SK-N-SH (cell line): ENCODE measurements around the gene SMPD3. TPM values are rescaled to one million over a fixed set of nuclear protein-coding genes. Genes with fewer than 3 reads are reported as not detected.

Experiments
- CTCF ChIA-PET: fragments of 300-600, 350-600 bp; formaldehyde crosslinking; extraction: SDS; loops from one replicate; lab custom pipeline; 2021; lab: Yijun Ruan, JAX
- POLR2A ChIA-PET: fragments of 350-600 bp; sonication (Branson Sonifier 250); formaldehyde crosslinking; extraction: SDS; loops from one replicate; lab custom pipeline; 2020; ENCODE audit warnings: antibody characterized with exemption, inconsistent platforms; lab: Yijun Ruan, JAX
- DNase-seq: peaks from one replicate; pipeline ENCODE4 v3.0.0; 2012
- H2AFZ ChIP-seq: fragments of 200-600 bp; sonication (generic); 2 replicates; pipeline ENCODE4 v1.8.1; 2016; ENCODE audit warnings: antibody characterized with exemption, mild to moderate bottlenecking, low read depth
- H3F3A ChIP-seq: fragments of 200-600 bp; sonication (generic); replicated peaks from 2 replicates; pipeline ENCODE3; 2016; ENCODE audit warnings: antibody characterized with exemption, mild to moderate bottlenecking; ENCODE audit not compliant: insufficient read depth
- H3K27ac ChIP-seq, 2 experiments: fragments of 200-500 bp in 1 of 2; fragments of 200-600 bp in 1 of 2; sonication (Bioruptor generic) in 1 of 2; sonication (generic), shearing (Covaris generic) in 1 of 2; 2 replicates each; pipeline versions ENCODE4 v1.5.1 to v1.6.1; 2014 to 2016; ENCODE audit warnings: low read depth in 2 of 2, inconsistent platforms in 1 of 2, low read length in 1 of 2, mild to moderate bottlenecking in 1 of 2, mixed read lengths in 1 of 2
- H3K27me3 ChIP-seq: fragments of 200-600 bp; sonication (generic), shearing (Covaris generic); 2 replicates; pipeline ENCODE4 v1.6.1; 2016; ENCODE audit warnings: mixed run types; ENCODE audit not compliant: insufficient read depth
- H3K36me3 ChIP-seq, 2 experiments: fragments of 200-500 bp in 1 of 2; fragments of 200-600 bp in 1 of 2; sonication (Bioruptor generic) in 1 of 2; sonication (generic) in 1 of 2; replicated peaks in 1 of 2; 2 replicates each; pipeline versions ENCODE3 to v1.5.1; 2014 to 2016; ENCODE audit warnings: low read length in 1 of 2, mild to moderate bottlenecking in 1 of 2; ENCODE audit not compliant: insufficient read depth in 2 of 2, control insufficient read depth in 1 of 2
- H3K4me1 ChIP-seq, 2 experiments: fragments of 200-500 bp in 1 of 2; fragments of 200-600 bp in 1 of 2; sonication (Bioruptor generic) in 1 of 2; sonication (generic), shearing (Covaris generic) in 1 of 2; 2 replicates each; pipeline versions ENCODE4 v1.5.1 to v1.6.1; 2014 to 2016; ENCODE audit warnings: low read depth in 1 of 2, low read length in 1 of 2, mixed run types in 1 of 2; ENCODE audit not compliant: insufficient read depth in 2 of 2, control insufficient read depth in 1 of 2
- H3K4me2 ChIP-seq: fragments of 200-600 bp; sonication (generic), shearing (Covaris generic); 2 replicates; pipeline ENCODE4 v1.6.1; 2017; ENCODE audit warnings: mixed run types
- H3K4me3 ChIP-seq, 2 experiments: fragments of 200-500 bp in 1 of 2; fragments of 200-600 bp in 1 of 2; sonication (Bioruptor generic) in 1 of 2; sonication (generic), shearing (Covaris generic) in 1 of 2; 2 replicates each; pipeline versions ENCODE4 v1.5.1 to v1.8.1; 2014 to 2016; ENCODE audit warnings: low read depth in 2 of 2, inconsistent platforms in 1 of 2, low read length in 1 of 2, mild to moderate bottlenecking in 1 of 2, mixed read lengths in 1 of 2, moderate library complexity in 1 of 2
- H3K79me2 ChIP-seq: fragments of 200-600 bp; sonication (generic); 2 replicates; pipeline ENCODE4 v1.8.1; 2017; ENCODE audit warnings: mild to moderate bottlenecking; ENCODE audit not compliant: insufficient read depth
- H3K9ac ChIP-seq: fragments of 200-600 bp; sonication (generic); 2 replicates; pipeline ENCODE4 v1.6.1; 2017; ENCODE audit warnings: mixed run types
- H3K9me2 ChIP-seq: fragments of 200-600 bp; sonication (generic); 2 replicates; pipeline ENCODE4 v1.6.1; 2017; ENCODE audit warnings: mixed run types
- H3K9me3 ChIP-seq: fragments of 200-600 bp; sonication (generic); 2 replicates; pipeline ENCODE4 v1.6.1; 2017; ENCODE audit warnings: mixed run types, mild to moderate bottlenecking, moderate library complexity
- H4K20me1 ChIP-seq: fragments of 200-600 bp; sonication (generic); 2 replicates; pipeline ENCODE4 v1.6.1; 2017; ENCODE audit warnings: mild to moderate bottlenecking, mixed run types; ENCODE audit not compliant: insufficient read depth
- ELF1 ChIP-seq: IDR thresholded peaks from 2 replicates; pipeline ENCODE4 v1.4.0; 2012
- FOSL2 ChIP-seq: IDR thresholded peaks from 2 replicates; pipeline ENCODE4 v1.4.0; 2012; ENCODE audit warnings: low read depth, mild to moderate bottlenecking, moderate library complexity, borderline replicate concordance
- FOXJ3 ChIP-seq: sonication (generic); formaldehyde crosslinking; IDR thresholded peaks from 2 replicates; pipeline ENCODE4 v1.5.1; 2020; ENCODE audit warnings: mild to moderate bottlenecking, missing genetic modification reagents
- GABPA ChIP-seq: IDR thresholded peaks from 2 replicates; pipeline ENCODE4 v1.4.0; 2012; ENCODE audit warnings: low read depth, mild to moderate bottlenecking
- GATA2 ChIP-seq: sonication (generic); formaldehyde crosslinking; IDR thresholded peaks from 2 replicates; pipeline ENCODE4 v1.5.0; 2020; ENCODE audit warnings: mild to moderate bottlenecking, missing genetic modification reagents
- MEF2A ChIP-seq: IDR thresholded peaks from 2 replicates; pipeline ENCODE4 v1.4.0; 2012; ENCODE audit warnings: low read depth, borderline replicate concordance
- MXI1 ChIP-seq: IDR thresholded peaks from 2 replicates; pipeline ENCODE4 v1.6.1; 2012; ENCODE audit warnings: mild to moderate bottlenecking, low read depth, low read length, improper control_type of control experiment
- NFIC ChIP-seq: IDR thresholded peaks from 2 replicates; pipeline ENCODE4 v1.4.0; 2012; ENCODE audit warnings: borderline replicate concordance
- NRF1 ChIP-seq: IDR thresholded peaks from 2 replicates; pipeline ENCODE4 v1.6.1; 2012; ENCODE audit warnings: low read depth, mild to moderate bottlenecking, low read length
- PBX3 ChIP-seq: IDR thresholded peaks from 2 replicates; pipeline ENCODE4; 2012
- SIN3A ChIP-seq: IDR thresholded peaks from 2 replicates; pipeline ENCODE4 v1.6.1; 2012; ENCODE audit warnings: low read depth, mild to moderate bottlenecking, low read length, moderate library complexity, borderline replicate concordance
- SMC3 ChIP-seq: IDR thresholded peaks from 2 replicates; pipeline ENCODE4 v1.6.1; 2012; ENCODE audit warnings: low read depth, low read length, improper control_type of control experiment
- WGBS: methylation state at CpG from one replicate; pipeline ENCODE4 v1.1.6; 2017; ENCODE audit warnings: low lambda C conversion rate; 5-methylcytosine and 5-hydroxymethylcytosine counted together
- polyA plus RNA-seq, 3 experiments: library from polyadenylated mRNA; depleted of rRNA; stranded (reverse); fragments of >200 nt; gene quantifications; 2 replicates each; pipeline ENCODE4 v1.2.3, GENCODE V29; 2012
- TF ChIP-seq, protein P1 (sequence below): IDR thresholded peaks from 2 replicates; pipeline ENCODE4 v1.4.0; 2012; ENCODE audit warnings: low read depth, borderline replicate concordance
- TF ChIP-seq, protein P2 (sequence below): IDR thresholded peaks from 2 replicates; pipeline ENCODE4 v1.6.1; 2012; ENCODE audit warnings: mild to moderate bottlenecking, low read depth, low read length, moderate library complexity
- TF ChIP-seq, protein P3 (sequence below): fragments of 200-600 bp; sonication (generic); IDR thresholded peaks from 2 replicates; pipeline ENCODE4 v1.6.1; 2017; ENCODE audit warnings: antibody characterized with exemption, mild to moderate bottlenecking, moderate library complexity
- TF ChIP-seq, protein P4 (sequence below): IDR thresholded peaks from 2 replicates; pipeline ENCODE4 v1.4.0; 2012; ENCODE audit warnings: low read depth
- TF ChIP-seq, protein P5 (sequence below): fragments of 150-350 bp; IDR thresholded peaks from 2 replicates; pipeline ENCODE4 v1.6.1; 2016; ENCODE audit warnings: mild to moderate bottlenecking, low read depth, low read length

Gene SMPD3
- polyA plus RNA-seq, 1 of the 3 experiments (the other 2 are of a cell fraction), result 0.38 TPM

GRCh38 chr16:68429076-68429854 lies 19.0 kb downstream of the SMPD3 start:
- Histone ChIP-seq H3K4me1 (peaks cover 0 to 11% of the 10 kb centered on the region in 2 experiments; a peak in 1 of 4 replicates), H4K20me1 (no peaks in the 10 kb centered on the region), H3K27me3 (no peaks in the 10 kb centered on the region; the same call in 1 of the 2 replicates), H3F3A (no peaks in the 10 kb centered on the region), H2AFZ (no peak overlapping the region), H3K27ac (no peak overlapping the region), H3K9me2 (no peaks in the 10 kb centered on the region), H3K36me3 (no peaks in the 10 kb centered on the region), H3K9ac (no peak overlapping the region), H3K9me3 (no peaks in the 10 kb centered on the region), H3K4me2 (no peak overlapping the region), H3K79me2 (no peaks in the 10 kb centered on the region), H3K4me3 (no peak overlapping the region)
- DNase-seq, result no peak
- POLR2A ChIA-PET, result no interaction called here
- 29% methylated on average over 3 of the region's 4 CpGs for whole genome bisulfite sequencing
- CTCF ChIA-PET, result interaction anchor here (1.0 to 1.3 kb wide), 2 partner anchors 12 to 17 kb away, joined by 3 read pairs; no protein-coding TSS in a partner anchor
- TF ChIP-seq, protein P1, sequence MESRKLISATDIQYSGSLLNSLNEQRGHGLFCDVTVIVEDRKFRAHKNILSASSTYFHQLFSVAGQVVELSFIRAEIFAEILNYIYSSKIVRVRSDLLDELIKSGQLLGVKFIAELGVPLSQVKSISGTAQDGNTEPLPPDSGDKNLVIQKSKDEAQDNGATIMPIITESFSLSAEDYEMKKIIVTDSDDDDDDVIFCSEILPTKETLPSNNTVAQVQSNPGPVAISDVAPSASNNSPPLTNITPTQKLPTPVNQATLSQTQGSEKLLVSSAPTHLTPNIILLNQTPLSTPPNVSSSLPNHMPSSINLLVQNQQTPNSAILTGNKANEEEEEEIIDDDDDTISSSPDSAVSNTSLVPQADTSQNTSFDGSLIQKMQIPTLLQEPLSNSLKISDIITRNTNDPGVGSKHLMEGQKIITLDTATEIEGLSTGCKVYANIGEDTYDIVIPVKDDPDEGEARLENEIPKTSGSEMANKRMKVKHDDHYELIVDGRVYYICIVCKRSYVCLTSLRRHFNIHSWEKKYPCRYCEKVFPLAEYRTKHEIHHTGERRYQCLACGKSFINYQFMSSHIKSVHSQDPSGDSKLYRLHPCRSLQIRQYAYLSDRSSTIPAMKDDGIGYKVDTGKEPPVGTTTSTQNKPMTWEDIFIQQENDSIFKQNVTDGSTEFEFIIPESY, result no peak
- TF ChIP-seq FOXJ3 (no peak), FOSL2 (no peak), GATA2 (CRISPR knock-in tag) (no peak), PBX3 (no peak), NRF1 (no peak), MEF2A (no peak), GABPA (no peak), ELF1 (no peak), SIN3A (no peak), MXI1 (no peak), SMC3 (no peak), NFIC (no peak)
- TF ChIP-seq, protein P2, sequence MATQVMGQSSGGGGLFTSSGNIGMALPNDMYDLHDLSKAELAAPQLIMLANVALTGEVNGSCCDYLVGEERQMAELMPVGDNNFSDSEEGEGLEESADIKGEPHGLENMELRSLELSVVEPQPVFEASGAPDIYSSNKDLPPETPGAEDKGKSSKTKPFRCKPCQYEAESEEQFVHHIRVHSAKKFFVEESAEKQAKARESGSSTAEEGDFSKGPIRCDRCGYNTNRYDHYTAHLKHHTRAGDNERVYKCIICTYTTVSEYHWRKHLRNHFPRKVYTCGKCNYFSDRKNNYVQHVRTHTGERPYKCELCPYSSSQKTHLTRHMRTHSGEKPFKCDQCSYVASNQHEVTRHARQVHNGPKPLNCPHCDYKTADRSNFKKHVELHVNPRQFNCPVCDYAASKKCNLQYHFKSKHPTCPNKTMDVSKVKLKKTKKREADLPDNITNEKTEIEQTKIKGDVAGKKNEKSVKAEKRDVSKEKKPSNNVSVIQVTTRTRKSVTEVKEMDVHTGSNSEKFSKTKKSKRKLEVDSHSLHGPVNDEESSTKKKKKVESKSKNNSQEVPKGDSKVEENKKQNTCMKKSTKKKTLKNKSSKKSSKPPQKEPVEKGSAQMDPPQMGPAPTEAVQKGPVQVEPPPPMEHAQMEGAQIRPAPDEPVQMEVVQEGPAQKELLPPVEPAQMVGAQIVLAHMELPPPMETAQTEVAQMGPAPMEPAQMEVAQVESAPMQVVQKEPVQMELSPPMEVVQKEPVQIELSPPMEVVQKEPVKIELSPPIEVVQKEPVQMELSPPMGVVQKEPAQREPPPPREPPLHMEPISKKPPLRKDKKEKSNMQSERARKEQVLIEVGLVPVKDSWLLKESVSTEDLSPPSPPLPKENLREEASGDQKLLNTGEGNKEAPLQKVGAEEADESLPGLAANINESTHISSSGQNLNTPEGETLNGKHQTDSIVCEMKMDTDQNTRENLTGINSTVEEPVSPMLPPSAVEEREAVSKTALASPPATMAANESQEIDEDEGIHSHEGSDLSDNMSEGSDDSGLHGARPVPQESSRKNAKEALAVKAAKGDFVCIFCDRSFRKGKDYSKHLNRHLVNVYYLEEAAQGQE, result no peak
- TF ChIP-seq, protein P3, sequence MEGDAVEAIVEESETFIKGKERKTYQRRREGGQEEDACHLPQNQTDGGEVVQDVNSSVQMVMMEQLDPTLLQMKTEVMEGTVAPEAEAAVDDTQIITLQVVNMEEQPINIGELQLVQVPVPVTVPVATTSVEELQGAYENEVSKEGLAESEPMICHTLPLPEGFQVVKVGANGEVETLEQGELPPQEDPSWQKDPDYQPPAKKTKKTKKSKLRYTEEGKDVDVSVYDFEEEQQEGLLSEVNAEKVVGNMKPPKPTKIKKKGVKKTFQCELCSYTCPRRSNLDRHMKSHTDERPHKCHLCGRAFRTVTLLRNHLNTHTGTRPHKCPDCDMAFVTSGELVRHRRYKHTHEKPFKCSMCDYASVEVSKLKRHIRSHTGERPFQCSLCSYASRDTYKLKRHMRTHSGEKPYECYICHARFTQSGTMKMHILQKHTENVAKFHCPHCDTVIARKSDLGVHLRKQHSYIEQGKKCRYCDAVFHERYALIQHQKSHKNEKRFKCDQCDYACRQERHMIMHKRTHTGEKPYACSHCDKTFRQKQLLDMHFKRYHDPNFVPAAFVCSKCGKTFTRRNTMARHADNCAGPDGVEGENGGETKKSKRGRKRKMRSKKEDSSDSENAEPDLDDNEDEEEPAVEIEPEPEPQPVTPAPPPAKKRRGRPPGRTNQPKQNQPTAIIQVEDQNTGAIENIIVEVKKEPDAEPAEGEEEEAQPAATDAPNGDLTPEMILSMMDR, result no peak
- TF ChIP-seq, protein P4, sequence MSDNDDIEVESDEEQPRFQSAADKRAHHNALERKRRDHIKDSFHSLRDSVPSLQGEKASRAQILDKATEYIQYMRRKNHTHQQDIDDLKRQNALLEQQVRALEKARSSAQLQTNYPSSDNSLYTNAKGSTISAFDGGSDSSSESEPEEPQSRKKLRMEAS, result no peak
- TF ChIP-seq, protein P5, sequence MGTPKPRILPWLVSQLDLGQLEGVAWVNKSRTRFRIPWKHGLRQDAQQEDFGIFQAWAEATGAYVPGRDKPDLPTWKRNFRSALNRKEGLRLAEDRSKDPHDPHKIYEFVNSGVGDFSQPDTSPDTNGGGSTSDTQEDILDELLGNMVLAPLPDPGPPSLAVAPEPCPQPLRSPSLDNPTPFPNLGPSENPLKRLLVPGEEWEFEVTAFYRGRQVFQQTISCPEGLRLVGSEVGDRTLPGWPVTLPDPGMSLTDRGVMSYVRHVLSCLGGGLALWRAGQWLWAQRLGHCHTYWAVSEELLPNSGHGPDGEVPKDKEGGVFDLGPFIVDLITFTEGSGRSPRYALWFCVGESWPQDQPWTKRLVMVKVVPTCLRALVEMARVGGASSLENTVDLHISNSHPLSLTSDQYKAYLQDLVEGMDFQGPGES, result no peak
